NCI-H2227 treated with DMSO at 0.1 percent for 48 hours (cell line): ENCODE measurements around the gene CYP4F2.
A peak's percentile ranks its signal among the peaks of the same experiment; 100 is the strongest.
"Not testable (repeated sequence)": the region's sequence is repeated elsewhere in the genome, so short reads cannot be mapped to it uniquely, and the experiment has no call there.

ENCODE experiments used
- DNase-seq: peaks from one replicate; lab custom pipeline; 2025; lab: John Stamatoyannopoulos, UW

The CYP4F2 gene

DNA sequence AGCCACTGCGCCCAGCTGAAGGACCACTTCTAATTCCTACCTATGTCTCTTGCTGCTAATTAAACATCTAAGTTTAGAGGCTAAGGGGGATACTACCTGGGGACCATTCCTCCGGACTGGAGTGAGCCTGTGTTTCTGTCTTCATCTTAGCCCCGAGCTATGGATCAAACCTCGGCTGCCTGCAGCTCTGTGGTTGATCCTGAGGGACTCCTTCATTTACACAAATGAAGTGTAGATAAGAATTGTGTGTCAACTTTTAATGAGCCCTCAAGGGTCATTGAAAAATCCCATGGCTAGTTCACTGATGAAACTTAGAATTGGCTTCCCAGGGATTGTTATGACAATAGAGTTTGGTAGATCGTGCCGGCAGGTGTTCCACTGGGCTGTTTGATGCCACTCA, 51.0 kb downstream of the CYP4F2 start:
- DNase-seq = no peak

DNA sequence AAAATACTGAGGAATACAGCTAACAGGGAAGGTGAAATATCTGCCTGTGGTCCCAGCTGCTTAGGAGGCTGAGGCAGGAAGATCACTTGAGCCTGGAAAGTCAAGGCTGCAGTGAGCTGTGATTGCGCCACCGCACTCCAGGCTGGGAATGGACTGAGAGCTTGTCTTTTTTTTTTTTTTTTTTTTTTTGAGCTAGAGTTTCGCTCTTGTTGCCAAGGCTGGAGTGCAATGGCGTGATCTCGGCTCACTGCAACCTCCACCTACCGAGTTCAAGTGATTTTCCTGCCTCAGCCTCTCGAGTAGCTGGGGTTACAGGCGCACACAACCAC, 54.0 kb downstream of the CYP4F2 start:
- not testable (repeated sequence) for DNase-seq

DNA sequence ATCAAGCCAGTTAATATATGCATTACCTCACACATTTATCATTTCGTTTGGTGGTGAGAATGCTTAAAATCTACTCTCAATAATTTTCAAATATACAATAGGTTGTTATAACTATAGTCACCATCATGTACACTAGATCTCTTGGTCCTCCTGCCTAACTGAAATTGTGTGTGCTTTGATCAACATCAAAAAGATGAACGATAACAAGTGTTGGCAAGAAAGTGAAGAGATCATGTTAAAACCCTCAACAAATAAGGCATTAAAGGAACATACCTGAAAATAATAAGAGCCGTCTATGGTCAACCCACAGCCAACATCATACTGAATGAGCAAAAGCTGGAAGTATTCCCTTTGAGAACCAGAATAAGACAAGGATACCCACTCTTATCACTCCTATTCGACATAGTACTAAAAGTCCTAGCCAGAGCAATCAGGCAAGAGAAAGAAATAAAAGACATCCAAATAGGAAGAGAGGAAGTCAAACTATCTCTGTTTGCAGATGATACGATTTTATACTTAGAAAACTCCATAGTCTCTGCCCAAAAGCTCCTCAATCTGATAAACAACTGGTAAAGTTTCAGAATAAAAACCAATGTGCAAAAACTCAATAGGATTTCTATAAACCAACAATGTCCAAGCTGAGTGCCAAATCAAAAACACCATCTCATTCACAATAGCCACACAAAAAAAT, 54.5 kb downstream of the CYP4F2 start:
- no peak for DNase-seq

DNA sequence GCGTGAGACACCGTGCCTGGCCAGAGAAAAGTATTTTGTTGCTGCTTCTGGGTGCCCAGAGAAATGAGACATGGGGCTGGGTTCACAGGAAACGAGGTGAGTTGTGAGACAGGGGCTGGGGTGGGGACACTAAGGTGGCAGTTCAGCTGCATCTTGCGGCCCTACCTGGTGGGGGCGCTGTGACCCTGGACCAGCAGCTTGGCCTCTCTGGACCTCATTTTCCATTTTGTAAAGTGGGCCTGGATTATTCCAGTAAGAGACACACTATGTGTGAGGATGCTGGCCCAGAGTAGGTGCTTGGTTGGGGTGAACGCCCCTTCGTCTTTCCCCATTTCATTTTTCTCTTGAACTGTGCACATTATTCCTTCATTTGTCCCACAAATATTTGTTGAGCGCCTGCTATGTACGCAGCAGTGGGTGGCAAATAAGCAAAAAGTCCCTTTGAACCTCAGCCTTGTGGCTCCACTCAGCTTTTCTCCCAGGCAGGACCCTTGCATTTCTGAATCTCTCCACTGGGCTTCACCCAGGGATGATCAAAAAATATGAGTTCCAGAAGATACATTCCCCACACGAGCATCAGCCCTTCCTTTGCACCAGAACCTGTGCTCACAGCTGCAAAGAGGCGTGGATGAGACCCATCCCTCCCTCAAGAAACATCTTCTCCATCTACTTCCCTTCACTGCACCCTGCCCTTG, 55.9 kb downstream of the CYP4F2 start:
- DNase-seq = no peak

DNA sequence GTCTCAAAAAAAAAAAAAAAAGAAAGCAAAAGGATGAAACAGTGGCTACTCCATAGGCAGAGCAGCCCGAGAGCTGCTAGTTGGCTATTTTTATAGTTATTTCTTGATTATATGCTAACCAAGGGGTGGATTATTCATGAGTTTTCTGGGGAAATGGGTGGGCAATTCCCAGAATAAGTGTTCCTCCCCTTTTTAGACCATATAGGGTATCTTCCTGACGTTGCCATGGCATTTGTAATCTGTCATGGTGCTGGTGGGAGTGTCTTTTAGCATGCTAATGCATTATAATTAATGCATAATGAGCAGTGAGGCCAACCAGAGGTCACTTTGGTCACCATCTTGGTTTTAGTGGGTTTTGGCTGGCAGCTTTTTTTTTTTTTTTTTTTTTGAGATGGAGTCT, 57.0 kb downstream of the CYP4F2 start:
- no peak for DNase-seq

DNA sequence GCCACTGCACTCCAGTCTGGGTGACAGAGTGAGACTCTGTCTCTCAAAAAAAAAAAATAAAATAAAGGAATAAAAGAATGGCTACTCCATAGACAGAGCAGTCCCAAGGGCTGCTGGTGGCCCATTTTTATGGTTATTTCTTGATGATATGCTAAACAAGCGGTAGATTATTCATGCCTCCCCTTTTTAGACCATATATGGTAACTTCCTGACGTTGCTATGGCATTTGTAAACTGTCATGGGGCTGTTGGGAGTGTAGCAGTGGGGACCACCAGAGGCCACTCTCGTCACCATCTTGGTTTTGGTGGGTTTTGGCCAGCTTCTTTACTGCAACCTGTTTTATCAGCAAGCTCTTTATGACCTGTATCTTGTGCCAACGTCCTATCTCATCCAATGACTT, 58.0 kb downstream of the CYP4F2 start:
- not testable (repeated sequence) for DNase-seq

DNA sequence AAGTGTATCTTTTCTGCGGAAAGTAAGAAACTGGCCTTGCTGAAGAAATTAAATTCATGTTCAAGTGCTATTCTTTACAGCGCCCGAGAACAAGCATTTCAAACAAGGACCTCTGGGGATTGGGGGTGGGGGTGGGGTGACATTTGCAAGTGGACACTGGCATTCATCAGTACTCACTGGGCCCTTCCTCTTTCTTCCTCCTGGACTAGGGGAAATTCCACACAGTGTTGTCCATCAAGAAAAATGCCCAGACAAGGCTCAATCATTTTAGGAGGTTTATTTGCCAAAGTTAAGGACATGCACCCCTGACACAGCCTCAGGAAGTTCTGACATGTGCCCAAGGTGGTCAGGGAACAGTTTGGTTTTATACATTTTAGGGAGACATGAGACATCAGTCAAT, 59.5 kb downstream of the CYP4F2 start:
- DNase-seq = no peak

DNA sequence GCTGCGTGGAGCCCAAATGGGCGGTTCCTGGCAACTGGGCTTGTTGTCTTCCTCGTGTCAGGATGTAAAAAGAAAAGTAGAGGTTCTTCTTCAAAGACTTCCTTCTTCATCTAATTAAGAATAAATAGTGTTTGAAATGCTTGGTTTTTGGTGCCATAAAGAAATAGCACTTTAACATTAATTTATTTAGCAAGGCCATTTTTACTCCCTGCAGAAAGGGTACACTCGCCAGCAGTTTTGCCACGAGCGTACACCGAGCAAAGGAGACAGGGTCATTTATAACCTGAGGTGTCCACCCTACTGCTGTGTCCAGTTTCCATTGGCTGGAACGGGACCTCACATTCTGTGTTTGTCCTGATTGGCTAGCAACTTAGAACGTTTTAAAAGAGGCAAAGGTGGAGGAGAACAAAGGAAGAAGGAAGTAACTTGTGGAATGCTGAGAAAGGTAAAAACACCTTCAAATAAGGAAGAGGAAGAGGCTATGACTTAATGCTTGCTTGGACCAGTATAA, 60.6 kb downstream of the CYP4F2 start:
- no peak for DNase-seq

DNA sequence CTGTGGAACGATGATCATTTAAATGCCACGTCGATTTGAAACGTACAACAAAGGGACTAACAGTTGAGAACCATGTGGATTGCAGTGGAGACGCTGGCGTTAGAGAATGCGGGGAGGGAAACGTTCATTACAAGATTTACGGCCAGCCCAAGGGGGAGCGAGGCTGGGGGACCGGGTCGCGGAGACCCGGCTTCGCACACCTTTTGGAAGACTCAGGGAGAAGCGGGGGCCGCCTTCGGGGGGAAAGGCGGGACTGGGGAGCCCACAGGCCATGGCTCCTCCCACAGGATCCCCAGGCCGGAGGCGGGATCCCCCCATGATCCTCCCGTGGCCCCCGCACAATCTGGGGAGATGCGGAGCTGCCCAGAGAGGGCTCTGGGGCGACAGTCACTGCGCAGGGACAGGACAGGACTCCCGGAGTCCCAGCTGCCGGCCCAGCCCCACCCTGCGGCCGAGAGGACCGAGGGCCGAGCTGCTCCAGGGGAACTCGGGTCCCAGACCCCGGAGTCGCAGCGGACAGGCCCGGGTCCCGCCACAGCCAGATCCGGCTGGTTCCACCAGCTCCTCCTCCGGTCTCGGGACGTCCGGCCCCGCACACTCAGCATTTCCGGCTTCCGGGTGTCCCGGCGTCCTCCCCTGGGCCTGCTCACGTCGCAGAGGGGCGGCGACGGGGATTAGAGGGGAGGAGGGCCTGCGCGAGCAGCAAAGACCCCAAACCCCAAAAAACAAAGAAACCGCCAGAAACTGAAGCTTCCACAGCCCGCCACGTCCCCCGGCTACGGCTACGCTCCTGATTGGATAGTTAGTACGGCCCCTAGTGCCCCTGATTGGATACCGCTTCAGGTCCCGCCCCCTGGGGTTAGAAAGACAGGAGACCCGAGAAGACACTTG, 61.3 kb downstream of the CYP4F2 start:
- DNase-seq = peak; percentile 83

DNA sequence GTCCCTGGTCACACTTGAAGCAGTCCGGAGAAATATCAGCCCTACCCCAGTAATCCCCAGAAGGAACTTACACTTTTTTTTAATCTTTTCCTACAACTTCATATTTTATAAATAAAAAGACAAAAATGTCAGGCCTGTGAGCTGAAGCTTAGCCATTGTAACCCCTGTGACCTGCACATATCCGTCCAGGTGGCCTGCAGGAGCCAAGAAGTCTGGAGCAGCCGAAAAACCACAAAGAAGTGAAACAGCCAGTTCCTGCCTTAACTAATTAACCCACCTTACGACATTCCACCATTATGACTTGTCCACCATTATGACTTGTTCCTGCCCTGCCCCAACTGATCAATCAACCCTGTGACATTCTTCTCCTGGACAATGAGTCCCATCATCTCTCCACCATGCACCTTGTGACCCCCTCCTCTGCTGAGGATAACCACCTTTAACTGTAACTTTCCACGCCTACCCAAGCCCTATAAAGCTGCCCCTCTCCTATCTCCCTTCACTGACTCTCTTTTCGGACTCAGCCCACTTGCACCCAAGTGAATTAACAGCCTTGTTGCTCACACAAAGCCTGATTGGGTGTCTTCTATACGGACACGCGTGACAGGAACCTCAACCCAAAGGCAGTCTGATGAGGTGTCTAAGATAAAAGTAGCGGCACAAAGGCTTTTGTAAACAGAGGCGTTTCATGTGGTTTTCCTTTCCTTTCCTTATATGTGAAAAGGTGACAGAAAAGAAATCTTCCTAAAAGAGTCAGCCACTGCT, 62.1 kb downstream of the CYP4F2 start:
- not testable (repeated sequence) for DNase-seq

DNA sequence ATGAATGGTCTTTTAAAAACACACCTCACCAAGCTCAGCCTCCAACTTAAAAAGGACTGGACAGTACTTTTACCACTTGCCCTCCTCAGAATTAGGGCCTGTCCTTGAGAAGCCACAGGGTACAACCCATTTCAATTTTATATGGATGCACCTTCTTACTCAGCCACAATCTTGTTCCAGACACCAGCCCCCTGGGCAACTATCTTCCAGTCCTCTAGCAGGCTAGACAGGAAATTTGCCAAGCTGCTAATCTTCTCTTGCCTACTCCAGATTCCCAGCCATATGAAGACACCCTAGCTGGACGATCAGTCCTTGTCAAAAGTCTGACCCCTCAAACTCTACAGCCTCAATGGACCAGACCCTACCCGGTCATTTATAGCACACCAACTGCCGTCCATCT, 63.6 kb downstream of the CYP4F2 start:
- DNase-seq = not testable (repeated sequence)

DNA sequence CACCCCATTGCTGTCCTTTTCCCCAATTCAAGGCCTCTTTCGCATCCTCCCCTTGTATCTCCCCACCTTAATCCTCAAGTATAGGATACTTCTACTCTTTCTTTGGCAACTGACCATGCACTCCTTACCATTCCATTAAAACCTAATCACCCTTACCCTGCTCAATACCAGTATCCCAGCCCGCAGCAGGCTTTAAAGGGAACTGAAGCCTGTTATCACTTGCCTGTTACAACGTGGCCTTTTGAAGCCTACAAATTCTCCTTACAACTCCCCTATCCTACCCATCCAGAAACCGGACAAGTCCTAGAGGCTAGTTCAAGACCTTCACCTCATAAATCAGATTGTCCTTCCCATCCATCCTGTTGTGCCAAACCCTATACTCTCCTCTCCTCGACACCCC, 66.2 kb downstream of the CYP4F2 start:
- no peak for DNase-seq

DNA sequence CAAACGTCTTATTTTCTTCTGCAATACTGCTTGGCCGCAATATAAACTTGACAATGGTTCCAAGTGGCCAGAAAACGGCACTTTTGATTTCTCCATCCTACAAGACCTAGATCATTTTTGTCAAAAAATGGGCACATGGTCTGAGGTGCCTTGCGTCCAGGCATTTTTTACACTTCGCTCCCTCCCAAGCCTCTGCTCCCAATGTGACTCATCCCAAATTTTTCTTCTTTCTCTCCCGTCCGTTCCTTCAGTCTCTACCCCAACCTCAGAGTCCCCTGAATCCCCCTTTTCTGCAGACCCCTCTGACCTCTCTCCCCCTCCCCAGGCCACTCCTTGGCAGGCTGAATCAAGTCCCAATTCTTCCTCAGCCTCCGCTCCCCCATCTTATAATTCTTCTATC, 68.1 kb downstream of the CYP4F2 start:
- no peak for DNase-seq

DNA sequence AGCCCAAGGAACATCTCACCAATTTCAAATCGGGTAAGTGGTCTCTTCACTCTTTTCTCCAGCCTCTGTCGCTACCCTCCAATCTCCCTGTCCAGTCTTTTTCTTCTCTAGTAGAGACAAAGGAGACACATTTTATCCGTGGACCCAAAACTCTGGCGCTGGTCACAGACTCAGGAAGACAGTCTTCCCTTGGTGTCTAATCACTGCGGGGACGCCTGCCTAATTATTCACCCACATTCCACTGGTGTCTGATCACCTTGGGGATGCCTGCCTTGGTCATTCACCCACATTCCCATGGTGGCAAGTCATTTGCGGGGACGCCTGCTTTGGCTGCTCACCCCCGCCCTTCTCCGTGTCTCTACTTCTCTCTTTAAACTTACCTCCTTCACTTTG, 68.6 kb downstream of the CYP4F2 start:
- no peak for DNase-seq

DNA sequence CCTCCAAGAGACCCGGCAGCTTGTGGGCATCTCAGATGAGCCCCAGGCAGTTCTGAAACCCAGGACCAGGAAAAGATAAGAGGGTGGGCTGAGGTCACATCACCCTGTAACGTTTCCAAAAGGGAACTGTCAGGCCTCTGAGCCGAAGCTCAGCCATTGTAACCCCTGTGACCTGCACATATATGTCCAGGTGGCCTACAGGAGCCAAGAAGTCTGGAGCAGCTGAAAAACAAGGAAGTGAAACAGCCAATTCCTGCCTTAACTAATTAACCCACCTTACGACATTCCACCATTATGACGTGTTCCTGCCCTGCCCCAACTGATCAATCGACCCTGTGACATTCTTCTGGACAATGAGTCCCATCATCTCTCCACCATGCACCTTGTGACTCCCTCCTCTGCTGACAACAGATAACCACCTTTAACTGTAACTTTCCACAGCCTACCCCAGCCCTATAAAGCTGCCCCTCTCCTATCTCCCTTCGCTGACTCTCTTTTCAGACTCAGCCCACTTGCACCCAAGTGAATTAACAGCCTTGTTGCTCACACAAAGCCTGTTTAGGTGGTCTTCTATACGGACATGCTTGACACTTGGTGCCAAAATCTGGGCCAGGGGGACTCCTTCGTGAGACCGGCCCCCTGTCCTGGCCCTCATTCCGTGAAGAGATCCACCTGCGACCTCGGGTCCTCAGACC, 69.1 kb downstream of the CYP4F2 start:
- not testable (repeated sequence) for DNase-seq

DNA sequence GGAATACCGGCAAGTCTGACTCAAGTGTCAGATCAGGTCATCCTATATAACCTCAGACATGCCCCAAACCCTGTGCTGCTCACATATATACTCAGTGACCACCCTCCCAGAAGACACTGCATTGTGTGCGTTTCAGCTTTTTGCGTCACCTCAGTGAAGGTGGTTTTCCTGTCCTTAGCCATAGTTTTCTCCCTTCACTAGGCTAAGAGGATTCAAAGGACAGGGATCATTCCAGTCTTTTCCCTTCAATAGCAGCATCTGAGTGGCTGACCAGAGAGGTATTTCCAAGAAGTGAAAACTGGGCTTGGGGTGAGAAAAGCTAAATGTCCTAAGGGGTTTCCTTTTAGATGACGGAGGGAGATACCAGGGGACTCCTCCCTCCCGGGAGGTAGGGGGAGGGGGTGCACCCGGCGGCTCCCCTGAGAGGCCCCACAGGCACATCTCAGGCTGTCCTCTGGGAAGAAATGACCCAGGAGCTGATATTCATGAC, 69.7 kb downstream of the CYP4F2 start:
- DNase-seq = no peak
